Transverse colon (tissue), 4 donors: ENCODE data around the gene VRK2. TPM values are rescaled to one million over a fixed set of nuclear protein-coding genes. Genes with fewer than 3 reads are reported as not detected.

ENCODE experiments used
- DNase-seq: peaks from one replicate; pipeline ENCODE4 v3.0.0-alpha.2; 2019
- H3K27ac ChIP-seq, 4 donors: fragments of 200-600 bp; sonication (generic); 2 replicates each; pipeline ENCODE4 v1.5.1; 2016 to 2018; ENCODE audit warnings: inconsistent platforms in 4 of 4
- H3K27me3 ChIP-seq: fragments of 200-600 bp; sonication (generic); 2 replicates; pipeline ENCODE4 v1.5.1; 2017; ENCODE audit warnings: inconsistent platforms
- H3K36me3 ChIP-seq, 4 donors: fragments of 200-600 bp; sonication (generic); 2 replicates each; pipeline ENCODE4 v1.5.1; 2017 to 2019; ENCODE audit warnings: inconsistent platforms in 4 of 4
- H3K4me1 ChIP-seq, 4 donors: fragments of 200-600 bp; sonication (generic); 2 replicates each; pipeline ENCODE4 v1.5.1; 2017 to 2020; ENCODE audit warnings: inconsistent platforms in 4 of 4
- H3K4me3 ChIP-seq, 4 donors: fragments of 200-600 bp; sonication (generic); 1 replicate in 1 of 4; 2 replicates in 3 of 4; pipeline versions ENCODE4 v1.5.1 to v1.6.1; 2017 to 2019; ENCODE audit warnings: inconsistent platforms in 4 of 4
- H3K9me3 ChIP-seq, 2 donors: fragments of 200-600 bp; sonication (generic); 2 replicates each; pipeline ENCODE4 v1.5.1; 2017 to 2019; ENCODE audit warnings: inconsistent platforms in 2 of 2
- EP300 ChIP-seq: sonication (generic); formaldehyde crosslinking; IDR thresholded peaks from one replicate; pipeline ENCODE4 v1.6.1; 2017; ENCODE audit warnings: antibody characterized with exemption, low read depth
- POLR2A ChIP-seq: fragments of 450-650 bp; IDR thresholded peaks from one replicate; pipeline ENCODE4 v1.6.1; 2016; ENCODE audit warnings: antibody characterized with exemption, mild to moderate bottlenecking, moderate library complexity
- POLR2AphosphoS5 ChIP-seq, 3 donors: sonication (generic); formaldehyde crosslinking; IDR thresholded peaks; one replicate each; pipeline ENCODE4 v1.6.1; 2016; ENCODE audit warnings: antibody characterized with exemption in 3 of 3
- WGBS, 2 donors: methylation state at CpG; one replicate each; pipeline ENCODE4 v1.1.5; 2018; ENCODE audit warnings: low coverage in 1 of 2; 5-methylcytosine and 5-hydroxymethylcytosine counted together
- in situ Hi-C, 4 donors: fragments of 200-750 bp; cut with MboI; loops; one replicate each; pipeline versions ENCODE4 v1.15.0 to v1.15.1; 2017; ENCODE audit warnings: low sequenced_read_pairs in 3 of 4, low pct_ligation_motif_present in 1 of 4, low pct_unique_long_range_greater_than_20kb in 1 of 4
- intact Hi-C: fragments of 100-400 bp; cut with DNase I; formaldehyde crosslinking; loops from one replicate; pipeline ENCODE4 v1.15.1; 2023; ENCODE audit warnings: low total_unique reads
- total RNA-seq, 4 donors: library from RNA; depleted of rRNA; stranded (reverse); fragments of >200 nt; gene quantifications; one replicate each; pipeline ENCODE4 v1.1.0, GENCODE V29; 2016
- TF ChIP-seq, protein P1 (sequence below), 5 experiments: fragments of 200-600 bp in 3 of 5; fragments of 450-650 bp in 2 of 5; sonication (generic) in 3 of 5; IDR thresholded peaks; 1 replicate in 2 of 5; 2 replicates in 3 of 5; pipeline ENCODE4 v1.5.1; 2016 to 2017; ENCODE audit warnings: antibody characterized with exemption in 5 of 5, inconsistent platforms in 3 of 5, mild to moderate bottlenecking in 2 of 5, moderate library complexity in 1 of 5

The VRK2 gene
- total RNA-seq, 4 donors from 2014 or later: 7.1 to 24.3 (median 15.1) TPM

DNA sequence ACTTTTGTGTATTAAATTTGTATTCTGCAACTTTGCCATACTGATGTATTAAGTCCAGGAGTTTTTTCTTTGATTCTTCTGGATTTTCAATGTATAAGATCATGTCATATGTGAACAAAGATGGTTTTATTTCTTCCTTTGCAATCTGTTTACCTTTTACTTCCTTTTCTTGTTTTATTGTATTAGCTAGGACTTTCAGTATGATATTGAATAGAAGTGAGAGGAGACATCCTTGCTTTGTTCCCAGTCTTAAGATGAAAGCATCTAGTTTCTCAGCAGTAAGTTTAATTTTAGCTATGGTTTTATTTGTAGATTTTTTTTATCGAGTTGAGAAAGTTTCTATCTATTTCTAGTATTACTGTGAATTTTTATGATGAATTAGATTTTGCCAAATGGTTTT lies 25.5 kb downstream of the VRK2 start:
- Histone ChIP-seq H3K36me3 (no peaks in the 10 kb centered on the region), H3K27ac (no peak overlapping the region), H3K9me3 (no peaks in the 10 kb centered on the region), H3K27me3 (no peaks in the 10 kb centered on the region), H3K4me1 (no peaks in the 10 kb centered on the region), H3K4me3 (no peak overlapping the region)
- intact Hi-C loops (no loop called here), in situ Hi-C loops (no loop called here)
- DNase-seq: no peak
- 53 to 71% methylated on average over 1 of the region's 1 CpG for WGBS, 2 donors
- no peak for TF ChIP-seq POLR2AphosphoS5 (IDR thresholded peaks at IDR 0.05)
- TF ChIP-seq EP300: no peak
- no peak for TF ChIP-seq POLR2A
- TF ChIP-seq, protein P1, sequence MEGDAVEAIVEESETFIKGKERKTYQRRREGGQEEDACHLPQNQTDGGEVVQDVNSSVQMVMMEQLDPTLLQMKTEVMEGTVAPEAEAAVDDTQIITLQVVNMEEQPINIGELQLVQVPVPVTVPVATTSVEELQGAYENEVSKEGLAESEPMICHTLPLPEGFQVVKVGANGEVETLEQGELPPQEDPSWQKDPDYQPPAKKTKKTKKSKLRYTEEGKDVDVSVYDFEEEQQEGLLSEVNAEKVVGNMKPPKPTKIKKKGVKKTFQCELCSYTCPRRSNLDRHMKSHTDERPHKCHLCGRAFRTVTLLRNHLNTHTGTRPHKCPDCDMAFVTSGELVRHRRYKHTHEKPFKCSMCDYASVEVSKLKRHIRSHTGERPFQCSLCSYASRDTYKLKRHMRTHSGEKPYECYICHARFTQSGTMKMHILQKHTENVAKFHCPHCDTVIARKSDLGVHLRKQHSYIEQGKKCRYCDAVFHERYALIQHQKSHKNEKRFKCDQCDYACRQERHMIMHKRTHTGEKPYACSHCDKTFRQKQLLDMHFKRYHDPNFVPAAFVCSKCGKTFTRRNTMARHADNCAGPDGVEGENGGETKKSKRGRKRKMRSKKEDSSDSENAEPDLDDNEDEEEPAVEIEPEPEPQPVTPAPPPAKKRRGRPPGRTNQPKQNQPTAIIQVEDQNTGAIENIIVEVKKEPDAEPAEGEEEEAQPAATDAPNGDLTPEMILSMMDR (IDR thresholded peaks at IDR 0.05): no peak

DNA sequence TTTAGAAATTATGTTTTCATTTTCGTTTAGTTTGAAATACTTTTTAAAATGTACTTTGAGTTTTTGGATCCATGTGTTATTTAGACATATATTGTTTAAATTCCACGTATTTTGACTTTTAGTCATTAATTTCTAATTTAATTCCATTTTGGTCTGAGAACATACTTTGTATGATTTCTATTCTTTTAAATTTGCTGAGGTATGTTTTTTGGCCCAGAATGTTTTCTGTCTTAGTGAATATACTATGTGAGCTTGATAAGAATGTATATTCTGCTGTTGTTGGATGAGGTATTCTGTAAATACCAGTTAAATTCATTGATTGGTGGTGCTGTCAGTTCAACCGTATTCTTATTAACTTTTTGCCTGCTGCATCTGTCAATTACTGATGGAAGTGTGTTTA lies 26.4 kb downstream of the VRK2 start:
- no peak for TF ChIP-seq EP300
- TF ChIP-seq, protein P1 (IDR thresholded peaks at IDR 0.05): no peak
- TF ChIP-seq POLR2A: no peak
- TF ChIP-seq POLR2AphosphoS5 (IDR thresholded peaks at IDR 0.05): no peak
- Histone ChIP-seq H3K27ac (no peak overlapping the region), H3K36me3 (no peaks in the 10 kb centered on the region), H3K4me1 (no peaks in the 10 kb centered on the region), H3K9me3 (no peaks in the 10 kb centered on the region), H3K27me3 (no peaks in the 10 kb centered on the region), H3K4me3 (no peak overlapping the region)
- 92 to 100% methylated on average over 3 of the region's 3 CpGs for WGBS, 2 donors
- no peak for DNase-seq
- in situ Hi-C loops (no loop called here), intact Hi-C loops (no loop called here)

DNA sequence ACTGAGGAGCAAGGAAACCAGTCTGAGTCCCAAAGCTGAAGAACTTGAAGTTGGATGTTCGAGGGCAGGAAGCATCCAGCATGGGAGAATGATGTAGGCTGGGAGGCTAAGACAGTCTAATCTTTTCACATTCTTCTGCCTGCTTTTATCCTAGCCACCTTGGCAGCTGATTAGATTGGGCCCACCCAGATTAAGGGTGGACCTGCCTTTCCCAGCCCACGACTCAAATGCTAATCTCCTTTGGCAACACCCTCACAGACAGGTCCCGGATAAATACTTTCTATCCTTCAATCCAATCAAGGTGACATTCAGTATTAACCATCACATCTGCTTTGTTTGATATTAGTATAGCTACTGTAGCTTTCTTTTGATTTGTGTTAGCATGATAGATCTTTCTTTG lies 27.1 kb downstream of the VRK2 start:
- DNase-seq: no peak
- Histone ChIP-seq H3K4me3 (no peak overlapping the region), H3K9me3 (no peaks in the 10 kb centered on the region), H3K36me3 (no peaks in the 10 kb centered on the region), H3K4me1 (no peaks in the 10 kb centered on the region), H3K27me3 (no peaks in the 10 kb centered on the region), H3K27ac (no peak overlapping the region)
- TF ChIP-seq POLR2A: no peak
- no peak for TF ChIP-seq POLR2AphosphoS5 (IDR thresholded peaks at IDR 0.05)
- TF ChIP-seq EP300: no peak
- TF ChIP-seq, protein P1 (IDR thresholded peaks at IDR 0.05): no peak
- 96 to 97% methylated on average over 3 of the region's 3 CpGs for WGBS, 2 donors
- in situ Hi-C loops: no loop called here
- intact Hi-C loops: no loop called here

DNA sequence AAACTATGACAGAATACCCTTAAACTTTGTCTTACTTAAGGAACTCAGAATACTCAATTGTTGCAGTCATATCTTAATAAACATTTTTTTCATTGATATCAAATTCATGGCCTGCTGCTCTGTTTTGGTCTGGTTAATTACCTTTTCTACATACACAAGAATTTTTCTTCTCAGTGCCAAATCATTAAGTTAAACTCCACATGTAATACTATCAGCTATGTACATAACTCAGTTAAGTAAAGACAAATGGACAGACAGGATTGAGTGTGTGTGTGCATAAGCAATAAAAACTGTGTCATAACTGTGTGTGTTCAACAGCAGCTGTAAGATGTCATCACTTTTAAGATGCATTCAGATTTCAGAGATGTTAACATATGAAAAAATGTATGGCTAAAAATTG lies 34.4 kb downstream of the VRK2 start:
- Histone ChIP-seq H3K27ac (no peak overlapping the region), H3K36me3 (no peaks in the 10 kb centered on the region), H3K9me3 (no peaks in the 10 kb centered on the region), H3K4me1 (no peaks in the 10 kb centered on the region), H3K27me3 (no peaks in the 10 kb centered on the region), H3K4me3 (no peak overlapping the region)
- TF ChIP-seq POLR2AphosphoS5 (IDR thresholded peaks at IDR 0.05) (no peak), EP300 (no peak), POLR2A (no peak)
- TF ChIP-seq, protein P1 (IDR thresholded peaks at IDR 0.05): no peak
- in situ Hi-C loops (no loop called here), intact Hi-C loops (no loop called here)
- no peak for DNase-seq
